HG03378 (cell line): ENCODE measurements around the gene ALPG.
"Not testable (repeated sequence)": the region's sequence is repeated elsewhere in the genome, so short reads cannot be mapped to it uniquely, and the experiment has no call there.

ENCODE experiments used
- ATAC-seq: cut with Tn5 transposase; IDR thresholded peaks from one replicate; pipeline ENCODE4 v1.9.1; 2021; ENCODE audit warnings: mild to moderate bottlenecking, moderate library complexity; ENCODE audit not compliant: unreplicated experiment

The ALPG gene

DNA sequence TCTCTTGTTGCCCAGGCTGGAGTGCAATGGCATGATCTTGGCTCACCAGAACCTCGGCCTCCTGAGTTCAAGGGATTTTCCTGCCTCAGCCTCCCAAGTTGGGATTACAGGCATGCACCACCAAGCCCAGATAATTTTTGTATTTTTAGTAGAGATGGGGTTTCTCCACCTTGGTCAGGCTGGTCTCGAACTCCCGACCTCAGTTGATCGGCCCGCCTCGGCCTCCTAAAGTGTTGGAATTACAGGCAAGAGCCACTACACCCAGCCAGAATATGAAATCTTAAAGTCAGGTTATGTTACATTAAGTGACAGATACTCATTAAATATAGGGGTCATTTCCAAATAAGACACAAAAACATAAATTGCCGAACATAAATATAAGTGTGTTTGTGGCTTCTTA lies 12.2 kb upstream of the ALPG start:
- not testable (repeated sequence) for ATAC-seq

DNA sequence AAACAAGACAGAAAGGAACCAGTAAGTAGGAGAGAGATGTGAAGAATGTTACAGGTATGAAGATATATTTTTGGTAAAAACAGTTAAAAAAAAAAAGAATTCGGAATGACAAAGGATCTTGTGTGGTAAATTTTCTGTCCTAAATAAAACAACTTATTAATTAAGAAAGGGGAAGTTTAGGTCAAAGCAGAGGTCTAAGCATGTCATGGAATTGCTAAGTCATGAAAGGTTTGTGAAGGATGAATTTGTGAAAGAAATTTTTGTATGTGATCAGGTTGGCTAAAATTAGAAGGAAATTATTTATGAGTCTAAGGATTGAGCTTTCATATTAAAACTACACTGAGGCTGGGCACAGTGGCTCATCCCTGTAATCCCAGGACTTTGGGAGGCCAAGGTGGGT lies 11.1 kb upstream of the ALPG start:
- no peak for ATAC-seq

GRCh38 chr2:232396683-232397082 lies 10.0 kb upstream of the ALPG start:
- ATAC-seq = no peak

DNA sequence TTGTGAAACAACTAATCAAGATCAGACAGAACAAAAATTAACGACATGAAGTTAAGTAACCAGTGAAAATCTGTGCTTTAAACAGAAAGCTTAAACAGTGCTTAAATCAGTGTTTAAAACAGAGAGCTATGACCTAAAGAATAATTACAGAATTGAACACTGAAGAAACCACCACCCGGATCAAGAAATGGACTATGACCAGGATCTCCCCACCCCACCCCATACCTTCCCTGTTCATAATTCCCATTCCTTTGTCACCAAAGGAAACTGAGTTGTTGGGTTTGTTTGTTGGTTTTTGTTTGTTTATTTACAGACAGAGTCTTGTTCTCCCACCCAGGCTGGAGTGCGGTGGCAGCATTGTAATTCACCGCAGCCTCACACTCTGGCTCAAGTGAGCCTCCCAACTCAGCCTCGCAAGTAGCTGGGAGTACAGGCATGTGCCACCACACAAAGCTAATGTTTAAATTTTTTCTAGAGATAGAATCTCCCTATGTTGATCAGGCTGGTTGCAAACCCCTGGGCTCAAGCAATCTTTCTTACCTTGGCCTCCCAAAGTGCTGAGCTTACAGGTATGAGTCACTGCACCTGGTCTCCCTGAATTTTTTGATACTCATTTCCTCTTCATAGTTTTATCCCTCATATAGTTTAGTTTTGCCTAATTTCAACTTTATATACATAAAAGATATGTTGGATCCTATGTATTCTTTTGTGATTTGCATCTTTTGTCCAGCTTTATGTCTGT lies 8.2 kb upstream of the ALPG start:
- no peak for ATAC-seq

DNA sequence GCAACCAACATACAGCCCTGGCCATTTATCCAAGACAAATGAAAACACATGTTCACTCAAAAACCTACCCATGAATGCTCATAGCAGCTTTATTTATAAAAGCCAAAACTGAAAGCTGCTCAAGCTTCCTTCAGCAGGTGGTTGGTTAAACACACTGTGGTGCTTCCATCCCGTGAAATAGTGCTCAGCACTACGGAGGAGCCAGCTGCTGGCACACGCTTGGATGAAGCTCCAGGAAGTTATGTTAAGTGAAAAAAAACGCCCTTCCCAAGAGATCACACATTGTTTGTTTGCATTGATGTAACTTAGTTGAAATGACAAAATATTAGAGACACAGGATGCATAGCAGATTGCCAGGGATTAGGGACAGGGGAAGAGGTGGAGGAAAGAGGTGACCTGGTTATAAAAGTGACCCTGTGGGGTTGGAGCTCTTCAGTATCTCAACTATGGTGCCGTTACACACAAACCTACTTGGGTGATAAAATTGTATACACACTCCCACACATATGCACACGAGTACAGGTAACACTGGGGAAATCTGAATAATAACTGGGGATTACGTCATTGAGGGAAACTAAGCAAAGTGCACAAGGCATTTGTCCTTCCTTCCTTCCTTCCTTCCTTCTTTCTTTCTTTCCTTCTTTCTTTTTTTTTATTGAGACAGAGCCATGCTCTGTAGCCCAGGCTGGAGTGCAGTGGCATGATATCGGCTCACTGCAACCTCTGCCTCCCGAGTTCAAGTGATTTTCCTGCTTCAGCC lies 6.2 kb upstream of the ALPG start:
- ATAC-seq = no peak

- ATAC-seq = no peak
Observed at GRCh38 chr2:232402518-232402917, 4.1 kb upstream of the ALPG start.

DNA sequence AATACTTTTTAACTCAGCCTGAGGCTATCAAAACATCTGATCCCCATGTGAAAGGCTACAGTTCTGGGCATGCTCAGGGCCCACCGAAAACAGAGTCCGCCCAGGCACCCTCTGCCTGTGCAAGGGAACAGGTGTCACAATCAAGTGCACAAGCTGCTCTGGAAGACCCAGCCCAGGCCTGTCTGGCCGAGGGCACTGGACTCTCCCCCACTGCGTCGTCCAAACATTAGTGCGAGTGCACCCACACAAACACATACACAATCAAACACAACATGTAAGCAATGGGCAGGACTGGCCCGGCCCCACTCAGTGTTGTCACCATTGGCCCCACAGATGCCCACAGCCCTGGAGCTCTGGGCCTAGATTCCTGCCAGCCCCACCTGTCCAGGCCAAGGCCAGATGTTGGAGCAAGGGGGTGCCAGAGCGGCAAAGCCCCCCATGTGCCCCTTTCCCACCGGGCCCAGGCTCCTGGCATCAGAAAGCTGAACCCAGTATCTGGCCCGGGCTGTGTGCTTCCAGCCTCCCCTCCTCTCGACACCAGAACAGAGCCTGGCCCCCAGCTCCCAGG lies 617 bp upstream of the ALPG start:
- no peak for ATAC-seq

GRCh38 chr2:232407428-232408150 lies 945 bp downstream of the ALPG start:
- not testable (repeated sequence) for ATAC-seq

DNA sequence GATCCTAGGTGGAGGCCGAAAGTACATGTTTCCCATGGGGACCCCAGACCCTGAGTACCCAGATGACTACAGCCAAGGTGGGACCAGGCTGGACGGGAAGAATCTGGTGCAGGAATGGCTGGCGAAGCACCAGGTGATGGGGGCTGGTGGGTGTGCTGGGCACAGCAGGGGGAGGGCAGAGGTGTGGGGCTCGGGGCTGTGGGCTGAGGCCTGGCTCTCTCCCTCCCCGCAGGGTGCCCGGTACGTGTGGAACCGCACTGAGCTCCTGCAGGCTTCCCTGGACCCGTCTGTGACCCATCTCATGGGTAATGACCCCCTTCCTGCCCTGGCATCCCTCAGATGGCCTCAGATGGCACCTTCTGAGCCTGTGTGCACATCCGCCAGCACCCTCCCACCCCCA lies 1.6 kb downstream of the ALPG start:
- not testable (repeated sequence) for ATAC-seq

DNA sequence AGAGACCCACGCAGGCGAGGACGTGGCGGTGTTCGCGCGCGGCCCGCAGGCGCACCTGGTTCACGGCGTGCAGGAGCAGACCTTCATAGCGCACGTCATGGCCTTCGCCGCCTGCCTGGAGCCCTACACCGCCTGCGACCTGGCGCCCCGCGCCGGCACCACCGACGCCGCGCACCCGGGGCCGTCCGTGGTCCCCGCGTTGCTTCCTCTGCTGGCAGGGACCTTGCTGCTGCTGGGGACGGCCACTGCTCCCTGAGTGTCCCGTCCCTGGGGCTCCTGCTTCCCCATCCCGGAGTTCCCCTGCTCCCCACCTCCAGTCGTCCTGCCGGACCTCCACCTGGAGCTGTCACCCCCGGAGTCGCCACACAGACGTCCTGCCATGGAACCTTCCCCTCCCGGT lies 3.0 kb downstream of the ALPG start:
- ATAC-seq = not testable (repeated sequence)

GRCh38 chr2:232410238-232410900 lies 3.7 kb downstream of the ALPG start:
- ATAC-seq = no peak

- no peak for ATAC-seq
Observed at GRCh38 chr2:232411901-232412629, 5.4 kb downstream of the ALPG start.

GRCh38 chr2:232412986-232413385 lies 6.3 kb downstream of the ALPG start:
- ATAC-seq = no peak

GRCh38 chr2:232415138-232415690 lies 8.6 kb downstream of the ALPG start:
- ATAC-seq = no peak

DNA sequence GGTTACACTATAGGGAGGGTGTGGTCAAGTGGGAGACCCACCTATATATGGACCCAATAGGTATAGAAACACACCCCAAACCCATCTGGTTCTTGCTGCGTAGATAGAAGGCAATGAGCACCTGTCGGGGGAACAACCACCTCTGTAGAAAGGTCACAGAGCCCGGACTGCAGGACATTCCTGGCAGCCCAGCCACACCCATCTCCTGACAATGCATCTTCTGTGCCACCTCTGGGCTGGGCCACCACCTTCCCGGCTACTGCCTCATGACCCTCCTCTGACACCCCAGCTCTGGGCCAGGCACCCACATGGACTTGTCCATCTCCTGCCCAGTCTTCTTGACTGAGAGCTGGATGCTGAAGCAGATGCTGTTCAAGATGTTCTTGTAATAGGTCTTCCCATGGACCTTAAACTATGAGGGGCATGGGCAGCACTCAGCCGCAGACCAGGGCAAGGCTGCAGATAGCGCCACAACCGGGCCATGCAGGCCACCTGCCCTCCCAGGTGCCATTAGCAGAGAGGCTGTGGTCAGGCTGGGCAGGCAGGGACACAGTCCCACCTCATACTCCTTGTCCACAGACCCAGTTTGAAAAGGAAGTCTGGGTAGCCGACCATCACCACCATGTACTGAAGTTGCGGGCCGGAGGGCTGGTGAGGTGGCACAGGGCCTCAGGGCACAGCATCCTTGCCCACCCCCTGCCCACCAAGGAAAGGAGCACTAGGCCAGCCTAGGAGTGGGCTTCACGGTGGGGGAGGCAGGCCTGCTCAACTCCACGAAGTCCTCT lies 9.3 kb downstream of the ALPG start:
- ATAC-seq = no peak

DNA sequence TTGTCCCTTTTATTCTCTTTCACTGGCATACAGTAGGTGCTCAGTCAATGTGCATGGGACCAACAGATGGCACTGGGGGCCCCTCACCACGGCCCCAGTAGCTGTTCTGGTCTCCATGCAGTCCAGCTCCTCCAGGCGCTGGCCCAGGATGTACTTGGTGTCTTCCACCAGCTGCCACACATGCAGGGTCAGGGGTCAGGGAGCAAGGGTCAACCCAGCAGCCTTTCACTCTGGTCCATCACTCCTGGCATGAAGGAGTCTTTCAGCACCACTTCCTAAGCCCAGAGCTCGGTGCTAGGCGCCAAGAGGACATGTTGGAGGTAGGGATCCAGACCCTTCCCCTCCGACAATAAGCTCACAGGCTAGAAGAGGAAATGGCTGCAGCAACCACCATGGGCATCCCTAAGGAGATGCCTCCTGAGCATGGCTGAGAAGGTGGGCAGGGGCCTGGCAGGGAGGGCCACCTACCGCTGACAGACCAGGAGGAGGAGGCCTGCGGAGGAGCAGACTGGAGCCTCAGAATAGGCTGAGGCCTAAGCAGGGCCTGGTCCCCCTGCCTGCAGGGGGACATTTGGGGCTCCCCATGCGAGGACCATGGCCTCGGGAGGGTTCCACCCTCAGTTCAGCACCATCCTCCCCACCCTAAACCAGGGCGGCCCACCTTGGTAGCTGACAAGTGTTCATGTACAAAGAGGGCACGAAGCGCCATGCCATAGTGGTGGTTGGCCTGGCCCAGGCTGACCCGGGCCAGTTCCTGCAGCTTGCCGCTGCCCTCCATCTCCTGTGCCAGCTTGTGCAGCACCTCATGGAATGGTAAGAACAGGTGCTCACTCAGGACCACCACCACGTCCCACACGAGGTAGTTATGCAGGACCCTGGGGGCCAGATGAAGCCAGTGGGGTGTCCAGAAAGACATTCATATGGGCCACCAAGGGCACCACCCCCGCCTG lies 10.2 kb downstream of the ALPG start:
- ATAC-seq = no peak

GRCh38 chr2:232417489-232417888 lies 10.8 kb downstream of the ALPG start:
- no peak for ATAC-seq

DNA sequence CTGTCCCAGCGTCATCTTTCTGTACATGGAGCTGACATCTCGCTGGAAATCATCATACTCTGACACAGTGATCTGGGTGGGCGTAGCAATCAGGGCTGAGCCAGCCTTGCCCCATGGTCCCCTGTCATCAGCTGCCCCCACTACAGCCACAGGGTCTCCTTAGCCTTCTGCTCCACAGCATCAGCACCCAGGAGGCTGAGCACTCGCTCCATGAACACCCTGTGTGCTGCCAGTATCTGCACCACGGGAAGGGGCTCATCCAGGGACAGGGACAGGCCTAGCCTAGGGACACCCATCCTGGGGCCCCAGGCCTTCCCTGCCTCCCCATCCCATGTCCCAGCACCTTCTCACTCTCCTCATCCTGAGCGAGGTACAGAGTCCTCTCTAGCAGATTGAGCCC lies 11.4 kb downstream of the ALPG start:
- no peak for ATAC-seq
